Neutrophil (primary cell): ENCODE results near the gene BAHCC1.
A peak's percentile ranks its signal among the peaks of the same experiment; 100 is the strongest.

Experiments
- H3K27ac ChIP-seq: fragments of 200-600 bp; sonication (generic); 2 replicates; pipeline ENCODE4 v1.5.1; 2016; ENCODE audit warnings: mild to moderate bottlenecking, moderate library complexity
- H3K27me3 ChIP-seq: fragments of 200-600 bp; sonication (generic); 2 replicates; pipeline ENCODE4 v1.6.0; 2016; ENCODE audit warnings: mild to moderate bottlenecking
- H3K36me3 ChIP-seq: fragments of 200-600 bp; sonication (generic); 2 replicates; pipeline ENCODE4 v1.5.1; 2017
- H3K4me1 ChIP-seq, 2 experiments: fragments of 200-600 bp in 1 of 2; sonication (generic) in 1 of 2; 1 replicate in 1 of 2; 2 replicates in 1 of 2; pipeline versions ENCODE4 v1.5.1 to v1.6.1; 2013 to 2016; ENCODE audit warnings: low read depth in 1 of 2, low read length in 1 of 2, mild to moderate bottlenecking in 1 of 2, moderate library complexity in 1 of 2; ENCODE audit not compliant: control insufficient read depth in 1 of 2, insufficient read depth in 1 of 2
- H3K4me3 ChIP-seq, 2 experiments: fragments of 200-600 bp in 1 of 2; sonication (generic) in 1 of 2; 1 replicate in 1 of 2; 2 replicates in 1 of 2; pipeline ENCODE4 v1.5.1; 2013 to 2016; ENCODE audit warnings: low read depth in 1 of 2, low read length in 1 of 2, mild to moderate bottlenecking in 1 of 2, moderate library complexity in 1 of 2
- H3K9me3 ChIP-seq: fragments of 200-600 bp; sonication (generic); 2 replicates; pipeline ENCODE4 v1.5.1; 2016
- TF ChIP-seq, protein P1 (sequence below): fragments of 200-600 bp; sonication (generic); IDR thresholded peaks from 2 replicates; pipeline ENCODE4 v1.5.1; 2016; ENCODE audit warnings: antibody characterized with exemption

Gene BAHCC1

DNA sequence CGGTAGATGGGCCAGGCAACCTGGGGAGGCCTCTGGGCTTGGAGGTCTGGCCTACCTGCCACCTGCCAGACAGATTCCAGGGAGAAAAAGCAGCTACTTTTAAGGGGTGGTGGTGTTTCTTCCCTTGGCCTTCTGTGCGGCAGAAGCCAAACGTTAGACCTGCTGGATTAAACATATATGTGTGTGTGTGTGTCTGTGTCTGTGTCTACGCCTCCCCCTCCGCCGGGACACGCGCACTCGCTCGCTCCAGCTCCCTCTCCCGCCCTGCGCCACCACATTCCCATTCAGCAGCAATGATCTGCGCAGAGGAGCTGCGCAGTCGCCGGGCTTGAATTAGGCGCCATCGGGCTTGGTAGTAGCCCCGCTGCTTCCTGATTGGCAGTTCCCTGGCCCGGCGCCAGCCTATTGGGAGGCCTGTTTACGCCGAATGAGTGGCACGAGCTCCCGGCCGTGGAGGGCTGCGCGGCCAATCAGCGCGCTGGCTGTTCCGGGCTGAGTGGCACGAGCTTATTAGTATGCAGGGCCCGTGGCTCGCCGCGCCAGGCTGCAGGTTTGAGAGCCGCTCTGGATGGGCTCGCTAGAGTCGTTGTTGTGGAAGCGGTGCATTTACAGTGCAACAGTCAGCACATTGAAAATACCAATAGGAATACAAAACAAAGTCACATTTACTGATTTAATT, at the start of gene BAHCC1:
Gene BAHCC1 (plus strand): TSS at position 537 of the 679 bp plus-strand sequence. CDS start 4,283 bp downstream, outside the sequence.
- Histone ChIP-seq H3K27ac (peak within 1 kb of the TSS; percentile 27), H3K4me1 (peaks cover 65 to 73% of the 10 kb centered on the region in 2 experiments), H3K9me3 (no peaks in the 10 kb centered on the region), H3K36me3 (no peaks in the 10 kb centered on the region), H3K27me3 (peaks cover 100% of the 10 kb centered on the region), H3K4me3 (peak within 1 kb of the TSS; percentile 61 to 66)
- TF ChIP-seq, protein P1, sequence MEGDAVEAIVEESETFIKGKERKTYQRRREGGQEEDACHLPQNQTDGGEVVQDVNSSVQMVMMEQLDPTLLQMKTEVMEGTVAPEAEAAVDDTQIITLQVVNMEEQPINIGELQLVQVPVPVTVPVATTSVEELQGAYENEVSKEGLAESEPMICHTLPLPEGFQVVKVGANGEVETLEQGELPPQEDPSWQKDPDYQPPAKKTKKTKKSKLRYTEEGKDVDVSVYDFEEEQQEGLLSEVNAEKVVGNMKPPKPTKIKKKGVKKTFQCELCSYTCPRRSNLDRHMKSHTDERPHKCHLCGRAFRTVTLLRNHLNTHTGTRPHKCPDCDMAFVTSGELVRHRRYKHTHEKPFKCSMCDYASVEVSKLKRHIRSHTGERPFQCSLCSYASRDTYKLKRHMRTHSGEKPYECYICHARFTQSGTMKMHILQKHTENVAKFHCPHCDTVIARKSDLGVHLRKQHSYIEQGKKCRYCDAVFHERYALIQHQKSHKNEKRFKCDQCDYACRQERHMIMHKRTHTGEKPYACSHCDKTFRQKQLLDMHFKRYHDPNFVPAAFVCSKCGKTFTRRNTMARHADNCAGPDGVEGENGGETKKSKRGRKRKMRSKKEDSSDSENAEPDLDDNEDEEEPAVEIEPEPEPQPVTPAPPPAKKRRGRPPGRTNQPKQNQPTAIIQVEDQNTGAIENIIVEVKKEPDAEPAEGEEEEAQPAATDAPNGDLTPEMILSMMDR, result no peak

- Histone ChIP-seq H3K27ac (peak overlapping the region; percentile 43), H3K36me3 (no peaks in the 10 kb centered on the region), H3K9me3 (no peaks in the 10 kb centered on the region), H3K27me3 (peaks cover 99% of the 10 kb centered on the region), H3K4me1 (peaks cover 27 to 43% of the 10 kb centered on the region in 2 experiments), H3K4me3 (peak overlapping the region; percentile 61 to 82)
- TF ChIP-seq, protein P1, result no peak
Observed at GRCh38 chr17:81346090-81346907, 49.0 kb upstream of the BAHCC1 start.

GRCh38 chr17:81346908-81347349, 48.3 kb upstream of the BAHCC1 start:
- TF ChIP-seq, protein P1, result no peak
- Histone ChIP-seq H3K9me3 (no peaks in the 10 kb centered on the region), H3K4me1 (peaks cover 27 to 38% of the 10 kb centered on the region in 2 experiments), H3K27ac (no peak overlapping the region), H3K4me3 (peak overlapping the region in 1 of 2 experiments; percentile 82), H3K27me3 (peaks cover 97% of the 10 kb centered on the region), H3K36me3 (no peaks in the 10 kb centered on the region)

DNA sequence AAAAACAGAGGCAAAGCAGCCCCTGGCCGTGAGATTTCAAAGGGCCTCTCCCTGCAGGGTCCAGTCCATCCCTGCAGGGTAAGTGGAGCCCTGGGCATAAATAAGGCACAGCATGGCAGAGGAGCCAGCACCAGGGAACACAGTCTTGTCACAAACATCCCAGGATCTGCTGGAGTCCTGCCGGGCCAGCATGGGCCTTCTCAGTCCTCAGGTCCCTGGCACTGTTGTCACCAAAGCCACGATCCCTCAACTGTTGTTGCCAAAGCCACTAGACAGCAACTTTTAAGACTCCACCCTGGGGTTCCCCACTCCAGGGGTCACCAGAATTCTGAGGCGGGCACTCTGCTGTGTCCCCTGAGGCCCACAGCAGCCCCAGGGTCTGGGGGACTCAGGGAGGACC, 47.8 kb upstream of the BAHCC1 start:
- H3K4me3 ChIP-seq, result no peak overlapping the region
- no peaks in the 10 kb centered on the region for H3K36me3 ChIP-seq
- H3K27ac ChIP-seq, result no peak overlapping the region
- H3K4me1 ChIP-seq, result peaks cover 27 to 38% of the 10 kb centered on the region in 2 experiments
- TF ChIP-seq, protein P1, result no peak
- H3K9me3 ChIP-seq, result no peaks in the 10 kb centered on the region
- peaks cover 92% of the 10 kb centered on the region for H3K27me3 ChIP-seq

GRCh38 chr17:81348097-81349055, 46.9 kb upstream of the BAHCC1 start:
- no peak overlapping the region for H3K27ac ChIP-seq
- H3K9me3 ChIP-seq, result no peaks in the 10 kb centered on the region
- TF ChIP-seq, protein P1, result no peak
- H3K4me1 ChIP-seq, result peaks cover 27 to 28% of the 10 kb centered on the region in 2 experiments
- H3K4me3 ChIP-seq, result no peak overlapping the region
- H3K27me3 ChIP-seq, result peaks cover 90% of the 10 kb centered on the region
- H3K36me3 ChIP-seq, result no peaks in the 10 kb centered on the region
